Right lobe of liver (tissue), 4 donors: Measurements from ENCODE around the gene SRGN.

Experiments used
- CTCF ChIP-seq, 4 donors: fragments of 200-600 bp in 3 of 4; fragments of 450-650 bp in 1 of 4; IDR thresholded peaks; one replicate each; pipeline versions ENCODE4 v1.5.1 to v1.8.0; 2016 to 2022; ENCODE audit warnings: antibody characterized with exemption in 4 of 4, mild to moderate bottlenecking in 2 of 4
- POLR2A ChIP-seq: fragments of 450-650 bp; IDR thresholded peaks from one replicate; pipeline ENCODE4 v1.6.1; 2017; ENCODE audit warnings: antibody characterized with exemption, mild to moderate bottlenecking
- donor health status: DM: no; HTN: no; CAD: no.
- donor health status: DM: no; HTN: no; CAD: no.
- donor health status: DM: no; HTN: yes; CAD: no.

- no peak for TF ChIP-seq CTCF (IDR thresholded peaks at IDR 0.05)
- peak; percentile 26 for TF ChIP-seq POLR2A
These were observed 42.2 kb upstream of the SRGN start for GRCh38 chr10:69045441-69046300.
